ENCODE data around the gene CHMP6.

- TF ChIP-seq CTCF (IDR thresholded peaks at IDR 0.05) (no peak), POLR2A (IDR thresholded peaks at IDR 0.05) (no peak), EP300 (IDR thresholded peaks at IDR 0.05) (no peak)
These were observed 37.9 kb upstream of the CHMP6 start for GRCh38 chr17:80953471-80954315.

All from tibial nerve (tissue), 4 donors.